Suprapubic skin (tissue), 4 donors: ENCODE measurements around the gene DCST1. TPM values are rescaled to one million over a fixed set of nuclear protein-coding genes. Genes with fewer than 3 reads are reported as not detected.

Experiments used
- DNase-seq, 2 donors: peaks; one replicate each; pipeline ENCODE4 v3.0.0-alpha.2; 2019; ENCODE audit warnings: low spot score in 2 of 2
- H3K27ac ChIP-seq: fragments of 200-600 bp; sonication (generic); one replicate; pipeline ENCODE4 v1.5.1; 2019
- H3K27me3 ChIP-seq: fragments of 200-600 bp; sonication (generic); one replicate; pipeline ENCODE4 v1.5.1; 2019
- H3K36me3 ChIP-seq: fragments of 200-600 bp; sonication (generic); one replicate; pipeline ENCODE4 v1.5.1; 2019
- H3K4me1 ChIP-seq: fragments of 200-600 bp; sonication (generic); one replicate; pipeline ENCODE4 v1.5.1; 2019
- H3K4me3 ChIP-seq: fragments of 200-600 bp; sonication (generic); one replicate; pipeline ENCODE4 v1.5.1; 2019; ENCODE audit warnings: mild to moderate bottlenecking
- H3K9me3 ChIP-seq: fragments of 200-600 bp; sonication (generic); one replicate; pipeline ENCODE4 v1.5.1; 2019
- EP300 ChIP-seq: sonication (generic); formaldehyde crosslinking; IDR thresholded peaks from one replicate; pipeline ENCODE4 v1.6.1; 2017; ENCODE audit warnings: antibody characterized with exemption
- POLR2A ChIP-seq, 2 donors: fragments of 450-650 bp; IDR thresholded peaks; one replicate each; pipeline ENCODE4 v1.6.1; 2017; ENCODE audit warnings: antibody characterized with exemption in 2 of 2, mild to moderate bottlenecking in 2 of 2, moderate library complexity in 2 of 2
- POLR2AphosphoS5 ChIP-seq, 3 donors: sonication (generic); formaldehyde crosslinking; IDR thresholded peaks; one replicate each; pipeline ENCODE4 v1.6.1; 2017; ENCODE audit warnings: antibody characterized with exemption in 3 of 3
- WGBS: methylation state at CpG from one replicate; pipeline ENCODE4 v1.1.5; 2018; 5-methylcytosine and 5-hydroxymethylcytosine counted together
- total RNA-seq, 4 donors: library from RNA; depleted of rRNA; stranded (reverse); fragments of >200 nt; gene quantifications; one replicate each; pipeline ENCODE4 v1.1.0, GENCODE V29; 2016
- TF ChIP-seq, protein P1 (sequence below), 2 donors: fragments of 200-600 bp in 1 of 2; fragments of 450-650 bp in 1 of 2; sonication (generic) in 1 of 2; IDR thresholded peaks; one replicate each; pipeline ENCODE4 v1.5.1; 2016 to 2019; ENCODE audit warnings: antibody characterized with exemption in 2 of 2, mild to moderate bottlenecking in 1 of 2, moderate library complexity in 1 of 2

The DCST1 gene
- total RNA-seq, 4 donors from 2014 or later = 0.55 to 8.2 (median 2.8) TPM

DNA sequence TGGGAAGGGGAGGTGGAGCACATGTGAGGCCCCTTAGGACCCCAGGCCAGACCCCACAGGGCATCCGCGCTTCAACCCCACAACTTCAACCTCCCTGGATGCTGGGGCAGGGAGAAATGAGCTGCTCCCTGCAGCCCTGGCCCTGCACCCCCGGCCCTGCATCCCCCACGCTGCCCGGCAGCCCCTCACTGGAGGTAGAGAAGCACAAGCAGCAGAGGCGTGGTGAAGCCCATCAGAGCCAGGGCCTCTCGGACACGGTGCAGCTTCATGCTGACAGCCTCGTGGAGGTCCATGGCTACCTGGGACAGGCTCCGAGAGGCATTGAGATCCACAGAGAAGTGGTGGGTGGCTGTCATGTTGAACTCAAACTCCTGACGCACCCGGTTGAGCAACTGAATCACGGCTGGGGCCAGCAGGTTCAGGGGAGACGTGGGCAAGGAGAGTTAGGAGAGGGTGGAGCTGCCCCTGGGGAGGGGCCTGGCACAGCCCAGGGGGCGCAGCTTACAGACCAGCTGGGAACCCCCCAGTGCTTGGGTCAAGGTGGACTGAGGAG, 3.3 kb upstream of the DCST1 start:
- WGBS = no CpG with 5 or more reads among the region's 15 CpGs
- no peak overlapping the region for H3K4me3 ChIP-seq

DNA sequence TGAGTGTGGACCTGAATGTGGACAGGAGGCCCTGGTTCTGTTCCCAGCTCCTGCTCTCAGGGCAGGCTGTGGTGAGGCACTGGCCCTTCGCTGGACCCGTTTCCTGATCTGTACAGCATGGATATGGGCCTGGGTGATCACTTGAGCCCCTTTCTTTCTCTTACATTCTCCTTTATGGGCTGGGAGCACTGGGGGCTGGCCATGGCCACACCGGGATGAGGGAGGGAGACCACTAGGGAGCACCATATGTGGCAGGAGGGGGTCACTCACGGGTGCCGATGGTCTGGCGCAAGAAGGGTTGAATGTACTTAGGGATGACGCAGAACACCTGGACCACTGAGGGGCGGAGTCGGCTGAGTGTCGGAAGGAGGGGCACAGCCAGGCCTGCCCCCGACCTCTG, 2.7 kb upstream of the DCST1 start:
- no peaks in the 10 kb centered on the region for H3K9me3 ChIP-seq
- 85% methylated on average over 11 of the region's 11 CpGs for WGBS
- H3K27ac ChIP-seq = no peak overlapping the region
- TF ChIP-seq EP300 = no peak
- TF ChIP-seq POLR2A (IDR thresholded peaks at IDR 0.05) = no peak
- TF ChIP-seq, protein P1, sequence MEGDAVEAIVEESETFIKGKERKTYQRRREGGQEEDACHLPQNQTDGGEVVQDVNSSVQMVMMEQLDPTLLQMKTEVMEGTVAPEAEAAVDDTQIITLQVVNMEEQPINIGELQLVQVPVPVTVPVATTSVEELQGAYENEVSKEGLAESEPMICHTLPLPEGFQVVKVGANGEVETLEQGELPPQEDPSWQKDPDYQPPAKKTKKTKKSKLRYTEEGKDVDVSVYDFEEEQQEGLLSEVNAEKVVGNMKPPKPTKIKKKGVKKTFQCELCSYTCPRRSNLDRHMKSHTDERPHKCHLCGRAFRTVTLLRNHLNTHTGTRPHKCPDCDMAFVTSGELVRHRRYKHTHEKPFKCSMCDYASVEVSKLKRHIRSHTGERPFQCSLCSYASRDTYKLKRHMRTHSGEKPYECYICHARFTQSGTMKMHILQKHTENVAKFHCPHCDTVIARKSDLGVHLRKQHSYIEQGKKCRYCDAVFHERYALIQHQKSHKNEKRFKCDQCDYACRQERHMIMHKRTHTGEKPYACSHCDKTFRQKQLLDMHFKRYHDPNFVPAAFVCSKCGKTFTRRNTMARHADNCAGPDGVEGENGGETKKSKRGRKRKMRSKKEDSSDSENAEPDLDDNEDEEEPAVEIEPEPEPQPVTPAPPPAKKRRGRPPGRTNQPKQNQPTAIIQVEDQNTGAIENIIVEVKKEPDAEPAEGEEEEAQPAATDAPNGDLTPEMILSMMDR (IDR thresholded peaks at IDR 0.05) = no peak
- TF ChIP-seq POLR2AphosphoS5 (IDR thresholded peaks at IDR 0.05) = no peak
- no peaks in the 10 kb centered on the region for H3K27me3 ChIP-seq
- DNase-seq = no peak
- no peak overlapping the region for H3K4me3 ChIP-seq
- no peaks in the 10 kb centered on the region for H3K36me3 ChIP-seq
- peaks cover 4% of the 10 kb centered on the region for H3K4me1 ChIP-seq

More for the DNA sequence above, 3.3 kb upstream of the DCST1 start:
- Histone ChIP-seq H3K36me3 (no peaks in the 10 kb centered on the region), H3K27ac (no peak overlapping the region), H3K4me1 (peaks cover 4% of the 10 kb centered on the region), H3K27me3 (no peaks in the 10 kb centered on the region), H3K9me3 (no peaks in the 10 kb centered on the region)
- no peak for TF ChIP-seq POLR2AphosphoS5 (IDR thresholded peaks at IDR 0.05)
- no peak for TF ChIP-seq POLR2A (IDR thresholded peaks at IDR 0.05)
- no peak for TF ChIP-seq EP300
- TF ChIP-seq, protein P1 (IDR thresholded peaks at IDR 0.05) = no peak
- no peak for DNase-seq

DNA sequence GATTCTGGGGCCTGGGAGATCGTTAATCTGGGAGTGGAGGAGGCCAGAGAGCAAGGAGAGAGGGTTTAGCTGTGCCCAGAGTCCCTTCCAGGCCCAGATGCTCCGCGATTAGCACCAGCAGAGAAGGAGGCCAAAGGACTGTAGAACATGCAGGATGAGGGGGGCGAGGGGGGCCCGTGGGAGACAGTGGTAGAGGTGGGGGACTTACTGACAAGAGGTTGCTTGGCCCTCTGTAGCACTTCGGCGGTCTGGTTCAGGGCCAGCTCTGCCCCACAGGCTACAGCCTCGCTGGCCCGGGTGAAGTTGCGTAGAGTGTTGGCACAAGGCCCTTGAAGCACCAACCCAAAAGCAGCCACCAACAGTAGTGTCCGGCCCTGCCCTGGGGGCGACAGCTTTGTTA, 738 bp upstream of the DCST1 start:
- Histone ChIP-seq H3K9me3 (no peaks in the 10 kb centered on the region), H3K27ac (no peak overlapping the region), H3K4me3 (no peak overlapping the region), H3K36me3 (no peaks in the 10 kb centered on the region), H3K27me3 (no peaks in the 10 kb centered on the region), H3K4me1 (peaks cover 18% of the 10 kb centered on the region)
- DNase-seq = no peak
- 89% methylated on average over 7 of the region's 12 CpGs for WGBS
- TF ChIP-seq EP300 (no peak), POLR2AphosphoS5 (IDR thresholded peaks at IDR 0.05) (no peak), POLR2A (IDR thresholded peaks at IDR 0.05) (no peak)
- TF ChIP-seq, protein P1 (IDR thresholded peaks at IDR 0.05) = no peak

DNA sequence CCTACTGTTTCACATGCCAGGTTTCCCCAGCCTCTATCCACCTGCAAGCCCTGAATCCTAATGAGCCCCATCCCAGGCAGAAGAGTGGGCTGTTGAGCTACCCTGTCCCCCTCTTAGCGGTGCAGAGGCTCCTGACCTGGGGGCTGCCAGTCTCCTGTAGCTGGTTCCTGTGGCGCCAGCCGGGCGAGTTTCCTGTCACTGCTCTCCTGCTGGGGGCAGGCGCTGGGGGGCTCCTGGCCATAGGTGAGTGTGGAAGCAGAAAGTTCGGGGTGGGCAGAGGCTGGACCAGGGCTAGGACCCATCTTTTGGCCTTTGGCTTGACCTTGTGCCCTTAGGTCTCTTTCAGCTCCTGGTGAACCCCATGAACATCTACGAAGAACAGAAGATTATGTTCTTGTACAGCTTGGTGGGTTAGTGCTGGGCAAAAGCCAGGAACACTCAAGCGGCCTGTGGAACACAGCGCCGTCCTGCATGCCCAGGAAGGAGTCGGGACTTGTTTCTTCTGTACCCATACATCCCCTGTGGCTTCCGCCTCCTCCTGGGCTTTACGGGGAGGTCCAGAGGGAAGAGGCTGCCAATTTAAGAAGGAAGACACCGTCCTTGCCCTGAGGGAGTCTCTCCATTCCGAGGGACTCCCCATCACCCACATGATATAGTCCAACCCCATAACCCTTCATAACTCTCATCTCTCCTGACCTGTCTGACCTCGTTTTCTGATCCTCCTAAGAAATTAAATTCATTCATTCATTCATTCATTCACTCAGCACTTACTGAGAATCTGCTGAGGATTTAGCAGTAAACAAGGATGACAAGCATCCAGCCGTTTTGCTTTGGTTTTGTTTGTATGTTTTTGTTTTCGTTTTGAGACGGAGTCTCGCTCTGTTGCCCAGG, 939 bp downstream of the DCST1 start:
- DNase-seq = no peak
- Histone ChIP-seq H3K36me3 (no peaks in the 10 kb centered on the region), H3K9me3 (no peaks in the 10 kb centered on the region), H3K27ac (no peak overlapping the region), H3K4me1 (peaks cover 33% of the 10 kb centered on the region), H3K4me3 (no peak overlapping the region), H3K27me3 (no peaks in the 10 kb centered on the region)
- 71% methylated on average over 14 of the region's 20 CpGs for WGBS
- no peak for TF ChIP-seq EP300
- no peak for TF ChIP-seq POLR2AphosphoS5 (IDR thresholded peaks at IDR 0.05)
- TF ChIP-seq, protein P1 (IDR thresholded peaks at IDR 0.05) = no peak
- no peak for TF ChIP-seq POLR2A (IDR thresholded peaks at IDR 0.05)

DNA sequence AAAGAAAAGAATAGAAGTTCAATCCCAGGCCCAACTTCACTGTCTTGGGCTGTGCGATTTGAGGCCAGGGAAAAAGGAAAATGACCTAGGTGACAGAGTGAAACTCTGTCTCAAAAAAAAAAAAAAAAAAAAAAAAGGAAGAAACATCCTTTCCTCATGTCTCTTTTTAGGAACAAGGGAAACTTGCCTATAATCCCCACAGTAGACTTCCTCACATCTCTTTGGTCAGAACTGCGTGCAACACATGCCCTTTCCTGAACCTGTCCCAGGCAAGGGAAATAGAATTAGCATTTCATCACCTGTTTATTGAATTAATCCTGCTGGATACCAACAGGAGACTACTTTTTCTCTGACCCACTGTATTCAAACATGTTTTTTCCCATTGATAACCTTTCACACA, 2.3 kb downstream of the DCST1 start:
- no peaks in the 10 kb centered on the region for H3K27me3 ChIP-seq
- H3K4me3 ChIP-seq = no peak overlapping the region
- peaks cover 38% of the 10 kb centered on the region for H3K4me1 ChIP-seq
- no peak overlapping the region for H3K27ac ChIP-seq
- no peaks in the 10 kb centered on the region for H3K9me3 ChIP-seq
- DNase-seq = no peak
- TF ChIP-seq, protein P1 (IDR thresholded peaks at IDR 0.05) = no peak
- TF ChIP-seq EP300 = no peak
- TF ChIP-seq POLR2A (IDR thresholded peaks at IDR 0.05) = no peak
- H3K36me3 ChIP-seq = no peaks in the 10 kb centered on the region
- WGBS = 89% methylated on average over 2 of the region's 2 CpGs
